HepG2 (cell line): ENCODE data around the gene PSMC3IP. TPM values are rescaled to one million over a fixed set of nuclear protein-coding genes. Genes with fewer than 3 reads are reported as not detected.
A peak's percentile ranks its signal among the peaks of the same experiment; 100 is the strongest.

Source experiments
- AHDC1 ChIP-seq: sonication (generic); formaldehyde crosslinking; IDR thresholded peaks from 2 replicates; pipeline ENCODE4 v1.5.1; 2020; ENCODE audit warnings: mild to moderate bottlenecking, missing genetic modification reagents, borderline replicate concordance
- NPAS2 ChIP-seq: sonication (generic); formaldehyde crosslinking; IDR thresholded peaks from 2 replicates; pipeline ENCODE4 v1.8.0; 2022; ENCODE audit warnings: mild to moderate bottlenecking, missing genetic modification reagents, borderline replicate concordance
- ONECUT2 ChIP-seq: sonication (generic); formaldehyde crosslinking; IDR thresholded peaks from 2 replicates; pipeline ENCODE4 v1.4.0; 2020; ENCODE audit warnings: missing genetic modification reagents
- REPIN1 ChIP-seq: sonication (generic); formaldehyde crosslinking; IDR thresholded peaks from 2 replicates; pipeline ENCODE4 v1.8.0; 2022; ENCODE audit warnings: missing genetic modification reagents, low read depth, mild to moderate bottlenecking, borderline replicate concordance
- RNF219 ChIP-seq: sonication (generic); formaldehyde crosslinking; IDR thresholded peaks from 2 replicates; pipeline ENCODE4 v1.5.0; 2020; ENCODE audit warnings: mild to moderate bottlenecking, missing genetic modification reagents
- SAP130 ChIP-seq: IDR thresholded peaks from 2 replicates; pipeline ENCODE4 v1.6.1; 2016; ENCODE audit warnings: low read depth
- SRSF9 ChIP-seq: fragments of 200-400 bp; formaldehyde crosslinking; IDR thresholded peaks from 2 replicates; pipeline ENCODE4 v1.6.1; 2018; ENCODE audit warnings: borderline replicate concordance, mild to moderate bottlenecking, low read depth, low read length; ENCODE audit not compliant: insufficient read depth, poor library complexity, severe bottlenecking
- THAP7 ChIP-seq: sonication (generic); formaldehyde crosslinking; IDR thresholded peaks from 2 replicates; pipeline ENCODE4 v1.8.1; 2023; ENCODE audit warnings: mild to moderate bottlenecking, missing genetic modification reagents
- TSC22D2 ChIP-seq: sonication (generic); formaldehyde crosslinking; IDR thresholded peaks from 2 replicates; pipeline ENCODE4 v1.5.1; 2020; ENCODE audit warnings: missing genetic modification reagents, mild to moderate bottlenecking, borderline replicate concordance
- ZBTB33 ChIP-seq: sonication (generic); formaldehyde crosslinking; IDR thresholded peaks from 2 replicates; pipeline ENCODE4 v1.4.0; 2020; ENCODE audit warnings: missing genetic modification reagents
- ZNF33A ChIP-seq: sonication (generic); formaldehyde crosslinking; IDR thresholded peaks from 2 replicates; pipeline ENCODE4 v1.5.1; 2020; ENCODE audit warnings: missing genetic modification reagents, mild to moderate bottlenecking, moderate library complexity, borderline replicate concordance
- ZNF33B ChIP-seq: sonication (generic); formaldehyde crosslinking; IDR thresholded peaks from 2 replicates; pipeline ENCODE4 v1.5.1; 2020; ENCODE audit warnings: mild to moderate bottlenecking, missing genetic modification reagents
- ZNF441 ChIP-seq: sonication (generic); formaldehyde crosslinking; IDR thresholded peaks from 2 replicates; pipeline ENCODE4 v1.7.0; 2021; ENCODE audit warnings: missing genetic modification reagents, borderline replicate concordance
- ZNF446 ChIP-seq: sonication (generic); formaldehyde crosslinking; IDR thresholded peaks from 2 replicates; pipeline ENCODE4 v1.5.0; 2020; ENCODE audit warnings: mild to moderate bottlenecking, missing genetic modification reagents
- ZNF503 ChIP-seq: sonication (generic); formaldehyde crosslinking; IDR thresholded peaks from 2 replicates; pipeline ENCODE4 v1.4.0; 2020; ENCODE audit warnings: missing genetic modification reagents
- ZNF788 ChIP-seq: sonication (generic); formaldehyde crosslinking; IDR thresholded peaks from 2 replicates; pipeline ENCODE4 v1.5.0; 2020; ENCODE audit warnings: mild to moderate bottlenecking, missing genetic modification reagents, borderline replicate concordance
- polyA plus RNA-seq, 8 experiments: library from polyadenylated mRNA; depleted of rRNA in 3 of 8; stranded (reverse) in 7 of 8; unstranded in 1 of 8; fragments of >200 nt; fragmentation: Illumina TruSeq in 4 of 8; extraction: Trizol in 4 of 8; gene quantifications; 2 replicates each; pipeline versions ENCODE4 v1.2.1 to v1.2.3, GENCODE V29; 2011 to 2016; ENCODE audit warnings: low read depth in 4 of 8, missing spikeins in 1 of 8, mixed read lengths in 1 of 8; ENCODE audit not compliant: insufficient read depth in 1 of 8
- total RNA-seq, 5 experiments: library from RNA; depleted of rRNA; stranded (reverse); fragments of >200 nt; fragmentation: Illumina TruSeq; extraction: Trizol; gene quantifications; 2 replicates each; pipeline ENCODE4 v1.2.3, GENCODE V29; 2016; ENCODE audit warnings: low read depth in 1 of 5

The PSMC3IP gene
- total and polyA plus RNA-seq, 2 of the 13 experiments (the other 11 are each of a cell fraction or from before 2014, with no cell fraction given), result 6.5 to 22.4 TPM

GRCh38 chr17:42561897-42562387 is 15.6 kb downstream of the PSMC3IP start, which contains the start of gene COASY (continued):
- TF ChIP-seq THAP7 (CRISPR knock-in tag) (0 out of 2 replicates have a peak, but pooled peaks have one; percentile 70), ZNF441 (CRISPR knock-in tag) (no peak), ZNF33B (CRISPR knock-in tag) (peak; percentile 18; the same call in 1 of the 2 replicates), ZNF33A (CRISPR knock-in tag) (peak; percentile 78; the same call in 1 of the 2 replicates), SRSF9 (no peak), REPIN1 (CRISPR knock-in tag) (peak; percentile 89), ZNF503 (no peak; the same call in 1 of the 2 replicates), ONECUT2 (CRISPR knock-in tag) (no peak), TSC22D2 (CRISPR knock-in tag) (peak; percentile 81; the same call in 1 of the 2 replicates), ZNF788 (CRISPR knock-in tag) (peak; percentile 98), RNF219 (no peak), ZNF446 (no peak; the same call in 1 of the 2 replicates), ZBTB33 (CRISPR knock-in tag) (no peak; the same call in 1 of the 2 replicates), SAP130 (CRISPR knock-in tag) (peak; percentile 99), AHDC1 (CRISPR knock-in tag) (peak; percentile 11; the same call in 1 of the 2 replicates), NPAS2 (no peak)
